Measurements from ENCODE around the gene RAB3C.

Gene RAB3C

GRCh38 chr5:58891086-58891970 is 308.5 kb downstream of the RAB3C start:
- peak; percentile 69 to 74 for DNase-seq

- no peak for DNase-seq
Observed at GRCh38 chr5:58891971-58892343, 309.1 kb downstream of the RAB3C start.

GRCh38 chr5:58893551-58893950 is 310.7 kb downstream of the RAB3C start:
- DNase-seq = no peak

GRCh38 chr5:58898006-58898405 is 315.1 kb downstream of the RAB3C start:
- DNase-seq = no peak

GRCh38 chr5:58898538-58898937 is 315.7 kb downstream of the RAB3C start:
- no peak for DNase-seq

GRCh38 chr5:58901271-58901670 is 318.4 kb downstream of the RAB3C start:
- DNase-seq = no peak

GRCh38 chr5:58902305-58902704 is 319.4 kb downstream of the RAB3C start:
- no peak for DNase-seq

GRCh38 chr5:58902765-58903164 is 319.9 kb downstream of the RAB3C start:
- DNase-seq = no peak

GRCh38 chr5:58904737-58905136 is 321.9 kb downstream of the RAB3C start:
- DNase-seq = no peak

GRCh38 chr5:58905944-58906343 is 323.1 kb downstream of the RAB3C start:
- DNase-seq = no peak

Data from stimulated activated CD4-positive, alpha-beta T cell treated with anti-CD3 and anti-CD28 coated beads, Interleukin-2, amount 100 ng/mL, for 24 hours (primary cell).